BJ (cell line): Measurements from ENCODE around the gene LCAT. TPM values are rescaled to one million over a fixed set of nuclear protein-coding genes. Genes with fewer than 3 reads are reported as not detected.

Source experiments
- CTCF ChIA-PET: fragments of 350-600 bp; formaldehyde crosslinking; extraction: SDS; loops from one replicate; lab custom pipeline; 2021; ENCODE audit warnings: antibody characterized with exemption, inconsistent platforms; lab: Yijun Ruan, JAX
- POLR2A ChIA-PET: fragments of 300-600 bp; sonication (Branson Sonifier 250); formaldehyde crosslinking; extraction: SDS; loops from one replicate; lab custom pipeline; 2021; ENCODE audit warnings: antibody characterized with exemption; lab: Charles Lee
- DNase-seq: peaks from one replicate; pipeline ENCODE4 v3.0.0-alpha.2; 2011; ENCODE audit warnings: low read depth
- H3K27me3 ChIP-seq: 2 replicates; pipeline ENCODE4 v1.6.0; 2011; ENCODE audit warnings: low read length; ENCODE audit not compliant: control insufficient read depth, insufficient read depth
- H3K36me3 ChIP-seq: 2 replicates; pipeline ENCODE4 v1.5.1; 2011; ENCODE audit warnings: low read length; ENCODE audit not compliant: control insufficient read depth, insufficient read depth
- H3K4me3 ChIP-seq: 2 replicates; pipeline ENCODE4 v1.5.1; 2011; ENCODE audit warnings: low read depth, mild to moderate bottlenecking, control low read depth, low read length
- CTCF ChIP-seq: IDR thresholded peaks from 2 replicates; pipeline ENCODE4 v1.5.1; 2011; ENCODE audit warnings: low read depth, mild to moderate bottlenecking, control low read depth, inconsistent platforms, low read length, moderate library complexity; ENCODE audit not compliant: insufficient read depth
- polyA plus RNA-seq: library from polyadenylated mRNA; depleted of rRNA; stranded (reverse); fragments of >200 nt; gene quantifications from 2 replicates; pipeline ENCODE4 v1.2.3, GENCODE V29; 2011

The LCAT gene
- polyA plus RNA-seq, 1 experiment = 13.6 TPM

GRCh38 chr16:67942510-67943255 is 1.2 kb downstream of the LCAT start:
- no peak for TF ChIP-seq CTCF
- CTCF ChIA-PET = interaction anchor here (0.6 to 3.3 kb wide), 20 partner anchors 9 to 422 kb away, joined by 3 to 19 read pairs (median 4); partner anchors contain the start of gene NRN1L
- Histone ChIP-seq H3K4me3 (no peak overlapping the region), H3K36me3 (peaks cover 67% of the 10 kb centered on the region), H3K27me3 (no peaks in the 10 kb centered on the region)
- no peak for DNase-seq
- POLR2A ChIA-PET = no interaction called here

GRCh38 chr16:67942200-67942509 is 1.8 kb downstream of the LCAT start:
- no peak for DNase-seq
- TF ChIP-seq CTCF = peak; percentile 73
- no peak overlapping the region for H3K4me3 ChIP-seq
- peaks cover 61% of the 10 kb centered on the region for H3K36me3 ChIP-seq
- POLR2A ChIA-PET = no interaction called here
- H3K27me3 ChIP-seq = no peaks in the 10 kb centered on the region
- CTCF ChIA-PET = interaction anchor here (0.7 to 3.3 kb wide), 20 partner anchors 9 to 421 kb away, joined by 3 to 19 read pairs (median 4); partner anchors contain the start of genes NRN1L and TSNAXIP1

GRCh38 chr16:67941469-67942199 is 2.3 kb downstream of the LCAT start:
- ChIA-PET CTCF (interaction anchor here (0.7 to 3.3 kb wide), 20 partner anchors 10 to 421 kb away, joined by 3 to 19 read pairs (median 4); partner anchors contain the start of genes NRN1L and TSNAXIP1), POLR2A (no interaction called here)
- no peak overlapping the region for H3K4me3 ChIP-seq
- H3K27me3 ChIP-seq = no peaks in the 10 kb centered on the region
- H3K36me3 ChIP-seq = peaks cover 56% of the 10 kb centered on the region
- no peak for DNase-seq
- TF ChIP-seq CTCF = no peak

GRCh38 chr16:67940446-67941089 is 3.4 kb downstream of the LCAT start:
- POLR2A ChIA-PET = no interaction called here
- DNase-seq = no peak
- H3K27me3 ChIP-seq = no peaks in the 10 kb centered on the region
- CTCF ChIA-PET = interaction anchor here (0.6 to 3.3 kb wide), 9 partner anchors 12 to 420 kb away, joined by 3 to 19 read pairs (median 6); partner anchors contain the start of gene NRN1L
- no peak overlapping the region for H3K4me3 ChIP-seq
- H3K36me3 ChIP-seq = peaks cover 49% of the 10 kb centered on the region
- TF ChIP-seq CTCF = no peak
